Activated T-helper 1 cell treated with anti-CD3 and anti-CD28 coated beads, Interleukin-12 subunit alpha, Interleukin-12 subunit beta, Interleukin-2, Interleukin-4 antibody, amounts not matched to agents 30 ng/mL and 10 ng/mL and 1 ng/mL, durations not matched to agents 14 hours and 24 hours and 36 hours (primary cell): ENCODE data around the gene BGN. TPM values are rescaled to one million over a fixed set of nuclear protein-coding genes. Genes with fewer than 3 reads are reported as not detected.
A peak's percentile ranks its signal among the peaks of the same experiment; 100 is the strongest.

ENCODE experiments used
- DNase-seq: peaks from one replicate; pipeline ENCODE4 v3.0.0; 2021; ENCODE audit warnings: low spot score
- H3K27ac Mint-ChIP-seq: one replicate; pipeline ENCODE4 v1.8.0; 2021; ENCODE audit warnings: mild to moderate bottlenecking, mixed read lengths
- H3K27me3 Mint-ChIP-seq: one replicate; pipeline ENCODE4 v1.8.0; 2022; ENCODE audit warnings: mild to moderate bottlenecking, moderate library complexity, mixed read lengths; ENCODE audit not compliant: insufficient read depth
- H3K36me3 Mint-ChIP-seq: one replicate; pipeline ENCODE4 v1.8.0; 2021; ENCODE audit warnings: low read depth, mixed read lengths
- H3K4me1 Mint-ChIP-seq: one replicate; pipeline ENCODE4 v1.8.0; 2021; ENCODE audit warnings: low read depth, mixed read lengths
- H3K4me3 Mint-ChIP-seq: one replicate; pipeline ENCODE4 v1.8.0; 2021; ENCODE audit warnings: mild to moderate bottlenecking, moderate library complexity, mixed read lengths
- H3K9me3 Mint-ChIP-seq: one replicate; pipeline ENCODE4 v1.8.0; 2021; ENCODE audit warnings: mixed read lengths
- intact Hi-C: fragments of 100-400 bp; cut with micrococcal nuclease; formaldehyde crosslinking; loops from one replicate; pipeline ENCODE4 v1.15.1; 2024
- total RNA-seq: library from RNA; stranded (reverse); gene quantifications from 2 replicates; pipeline ENCODE4 v1.2.3, GENCODE V29; 2022

Gene BGN
- total RNA-seq, 1 donor from 2014 or later: not detected

DNA sequence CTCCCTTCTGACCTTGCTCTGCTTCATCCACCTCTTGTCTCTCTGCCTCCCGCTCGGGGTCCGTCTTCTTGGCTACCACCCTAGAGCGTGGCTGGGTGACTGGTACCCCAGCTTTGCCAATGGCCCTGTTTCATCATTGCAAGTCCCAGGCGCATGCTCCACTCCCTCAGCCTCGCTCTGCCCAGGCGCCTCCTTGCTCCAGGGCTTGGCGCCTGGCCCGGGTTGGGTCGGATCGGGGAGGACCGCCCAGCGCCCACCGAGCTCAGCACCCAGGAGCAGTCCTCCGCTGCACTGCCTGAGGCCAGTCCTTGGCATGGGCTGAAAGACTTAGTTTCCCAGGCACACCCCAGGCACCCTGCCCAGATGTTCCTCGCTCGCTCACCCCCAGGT is 577 bp downstream of the BGN start:
- H3K27ac Mint-ChIP-seq: no peak overlapping the region
- no peak for DNase-seq
- no peaks in the 10 kb centered on the region for H3K4me1 Mint-ChIP-seq
- H3K9me3 Mint-ChIP-seq: no peaks in the 10 kb centered on the region
- intact Hi-C loops: no loop called here
- no peaks in the 10 kb centered on the region for H3K27me3 Mint-ChIP-seq
- no peak overlapping the region for H3K4me3 Mint-ChIP-seq
- H3K36me3 Mint-ChIP-seq: no peaks in the 10 kb centered on the region

DNA sequence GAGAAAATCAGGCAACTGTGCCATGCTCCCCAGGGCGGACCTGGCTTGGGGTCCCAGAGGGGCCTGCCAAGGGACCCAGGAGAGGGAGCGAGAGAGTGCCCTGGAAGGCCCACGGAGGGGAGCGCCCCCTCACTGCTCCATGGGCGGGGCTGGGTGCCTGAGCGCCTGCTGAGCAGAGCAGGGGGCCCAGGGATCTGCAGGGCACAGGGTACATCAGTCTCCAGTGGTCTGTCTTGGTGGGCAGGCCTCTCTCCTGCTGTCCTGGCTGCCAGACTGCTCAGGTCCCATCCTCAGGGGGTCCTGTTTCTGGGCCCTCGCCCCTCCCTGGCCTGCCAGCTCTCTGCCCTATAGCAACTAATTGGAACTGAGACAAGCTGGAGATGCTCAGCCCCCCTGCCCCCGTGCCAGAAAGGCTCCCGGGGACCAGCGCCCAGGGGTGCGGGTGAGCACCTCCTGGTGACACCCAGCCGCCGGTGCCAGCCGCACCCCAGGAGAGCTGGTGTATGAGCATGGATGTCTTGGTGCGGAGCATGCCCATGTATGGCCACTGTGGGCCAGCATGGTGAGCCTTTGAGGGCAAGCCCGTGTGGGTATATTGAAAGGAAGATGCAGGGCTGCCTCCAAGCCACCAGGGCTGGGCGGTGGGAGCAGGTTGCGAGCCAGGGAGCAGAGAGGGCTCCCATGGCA is 1.3 kb downstream of the BGN start:
- no peak for DNase-seq
- Mint-ChIP-seq H3K36me3 (no peaks in the 10 kb centered on the region), H3K27me3 (no peaks in the 10 kb centered on the region), H3K9me3 (no peaks in the 10 kb centered on the region), H3K4me3 (no peak overlapping the region), H3K27ac (no peak overlapping the region), H3K4me1 (no peaks in the 10 kb centered on the region)
- intact Hi-C loops: no loop called here

DNA sequence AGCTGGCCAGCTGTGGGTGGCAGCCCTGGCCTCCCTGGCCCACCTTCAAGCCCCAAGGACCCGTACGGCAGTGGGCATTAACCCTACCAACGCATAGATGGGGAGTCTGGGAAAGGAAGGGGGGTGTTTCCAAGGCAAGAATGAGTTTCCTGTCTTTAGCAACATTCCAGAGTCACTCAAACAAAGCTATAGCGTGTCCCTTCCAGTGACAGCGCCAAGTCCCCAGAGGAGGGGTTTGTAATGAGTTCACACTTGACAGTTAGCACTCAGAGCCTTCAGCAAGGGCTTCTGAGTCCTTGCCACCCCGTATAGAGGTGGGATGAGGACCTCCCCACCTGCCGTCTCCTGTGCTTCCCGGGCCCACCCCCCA is 1.8 kb downstream of the BGN start:
- Mint-ChIP-seq H3K36me3 (no peaks in the 10 kb centered on the region), H3K27ac (no peak overlapping the region), H3K4me3 (no peak overlapping the region), H3K4me1 (no peaks in the 10 kb centered on the region), H3K27me3 (no peaks in the 10 kb centered on the region), H3K9me3 (no peaks in the 10 kb centered on the region)
- no peak for DNase-seq
- intact Hi-C loops: no loop called here

DNA sequence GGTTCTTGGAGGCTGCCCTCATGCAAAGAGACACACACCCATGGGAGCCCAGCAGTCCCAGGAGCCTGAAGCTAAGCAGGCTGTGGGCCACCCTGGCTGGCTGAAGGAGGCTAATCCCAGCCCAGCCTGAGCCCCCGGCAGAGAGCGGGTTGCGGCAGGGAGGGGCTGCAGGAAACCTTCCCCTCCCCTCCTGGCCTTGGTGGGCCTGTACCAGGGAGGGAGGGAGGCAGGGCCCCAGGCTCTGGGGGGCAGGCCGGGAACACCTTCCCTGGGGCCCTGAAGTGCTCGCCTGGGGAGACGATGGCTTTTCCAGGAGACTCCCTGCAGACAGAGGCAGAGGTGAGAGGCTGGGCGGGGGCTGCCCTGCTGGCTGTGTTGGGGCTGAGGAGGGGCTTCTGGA is 3.7 kb downstream of the BGN start:
- no peaks in the 10 kb centered on the region for H3K27me3 Mint-ChIP-seq
- DNase-seq: no peak
- intact Hi-C loops: no loop called here
- H3K4me1 Mint-ChIP-seq: no peaks in the 10 kb centered on the region
- H3K27ac Mint-ChIP-seq: no peak overlapping the region
- no peak overlapping the region for H3K4me3 Mint-ChIP-seq
- no peaks in the 10 kb centered on the region for H3K36me3 Mint-ChIP-seq
- no peaks in the 10 kb centered on the region for H3K9me3 Mint-ChIP-seq

DNA sequence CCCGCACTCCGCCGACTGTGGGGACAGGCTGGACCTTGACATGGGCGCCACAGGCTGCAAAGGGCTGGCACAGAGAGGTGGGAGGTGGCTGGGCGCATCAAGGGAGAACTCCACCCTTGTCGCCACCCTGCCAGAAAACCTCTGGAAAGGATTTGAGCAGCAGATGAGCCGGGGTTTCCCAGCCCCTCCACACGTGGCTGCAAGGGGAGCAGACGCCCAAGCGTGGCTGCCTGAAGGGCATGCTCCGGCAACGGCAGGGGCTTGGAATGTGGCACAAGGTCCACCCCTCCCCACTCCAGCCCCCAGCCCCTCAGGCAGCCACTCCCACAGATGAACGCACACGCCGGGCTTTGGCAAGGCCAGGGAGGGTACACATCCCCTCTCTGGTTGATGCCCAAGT is 4.6 kb downstream of the BGN start:
- H3K9me3 Mint-ChIP-seq: no peaks in the 10 kb centered on the region
- no peaks in the 10 kb centered on the region for H3K36me3 Mint-ChIP-seq
- H3K4me3 Mint-ChIP-seq: no peak overlapping the region
- intact Hi-C loops: no loop called here
- H3K27me3 Mint-ChIP-seq: no peaks in the 10 kb centered on the region
- no peaks in the 10 kb centered on the region for H3K4me1 Mint-ChIP-seq
- no peak for DNase-seq
- H3K27ac Mint-ChIP-seq: no peak overlapping the region

DNA sequence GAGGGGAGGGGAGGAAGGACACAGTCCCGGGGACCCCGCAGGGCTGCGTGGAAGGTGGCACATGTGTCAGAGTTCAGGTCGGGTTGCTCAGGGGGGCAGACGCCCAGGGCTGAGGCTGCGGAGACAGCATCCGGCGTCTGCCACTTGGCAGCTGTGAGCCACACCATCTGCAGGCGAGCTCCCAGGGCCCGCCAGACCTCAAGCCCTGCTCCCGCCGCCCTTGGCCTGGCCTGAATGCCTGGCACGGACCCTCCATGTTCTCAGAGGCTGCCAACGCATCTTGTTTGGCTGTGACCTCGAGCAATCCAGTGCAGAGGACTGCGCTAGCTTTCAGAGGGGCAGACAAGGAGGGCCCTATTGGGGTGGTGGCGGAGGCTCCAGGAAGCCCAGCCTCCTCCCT is 5.1 kb downstream of the BGN start:
- no peaks in the 10 kb centered on the region for H3K4me1 Mint-ChIP-seq
- H3K36me3 Mint-ChIP-seq: no peaks in the 10 kb centered on the region
- no peaks in the 10 kb centered on the region for H3K27me3 Mint-ChIP-seq

DNA sequence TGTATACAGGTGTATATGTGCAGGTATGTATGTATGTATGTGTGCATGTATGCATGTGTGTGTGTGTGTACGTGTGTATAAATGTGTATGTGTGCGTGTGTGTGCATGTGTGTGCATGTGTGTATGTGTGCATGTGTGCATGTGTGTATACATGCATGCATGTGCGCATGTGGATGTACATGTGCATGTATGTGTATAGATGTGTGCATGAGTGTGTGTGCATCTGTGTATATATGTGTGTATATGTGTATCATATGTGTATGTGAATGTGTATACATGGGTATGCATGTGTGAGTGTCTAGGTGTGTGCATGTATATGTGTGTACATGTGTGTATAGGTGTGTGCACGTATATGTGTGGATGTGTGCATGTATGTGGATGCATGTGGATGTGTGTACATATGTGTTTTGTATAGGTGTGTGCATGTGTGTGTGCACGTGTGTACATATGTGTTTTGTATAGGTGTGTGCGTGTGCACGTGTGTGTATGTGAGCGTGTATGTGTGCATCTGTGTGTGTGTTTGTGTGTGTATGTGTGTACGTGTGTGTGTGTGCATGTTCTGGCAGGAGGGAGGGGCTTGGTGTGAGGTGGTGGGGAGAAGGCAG is 6.0 kb downstream of the BGN start:
- Mint-ChIP-seq H3K27me3 (no peaks in the 10 kb centered on the region), H3K4me3 (no peak overlapping the region), H3K4me1 (no peaks in the 10 kb centered on the region), H3K27ac (no peak overlapping the region), H3K9me3 (no peaks in the 10 kb centered on the region), H3K36me3 (no peaks in the 10 kb centered on the region)
- intact Hi-C loops: no loop called here
- DNase-seq: no peak

More for the DNA sequence above, 5.1 kb downstream of the BGN start:
- intact Hi-C loops: no loop called here
- Mint-ChIP-seq H3K4me3 (no peak overlapping the region), H3K9me3 (no peaks in the 10 kb centered on the region), H3K27ac (no peak overlapping the region)
- DNase-seq: no peak

DNA sequence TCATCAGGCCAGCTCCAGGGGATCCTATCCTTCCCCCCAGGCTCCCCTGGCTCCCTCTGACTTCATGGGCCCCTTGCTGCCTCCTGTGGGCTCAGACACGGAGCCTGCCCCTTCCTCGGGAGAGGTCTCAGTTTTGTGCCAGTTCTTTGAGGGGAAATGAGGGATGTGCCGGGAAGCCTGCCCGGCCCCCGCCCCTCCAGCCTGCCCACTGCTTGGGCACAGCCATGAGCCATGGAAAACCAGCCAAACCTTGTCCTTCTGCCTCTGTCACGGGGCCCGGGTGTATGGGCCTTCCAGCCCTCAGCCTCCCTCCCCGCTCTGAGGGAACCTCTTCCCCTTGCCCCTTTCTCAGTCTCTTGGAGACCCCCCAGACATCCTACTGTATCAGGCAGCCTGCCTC is 6.8 kb downstream of the BGN start:
- intact Hi-C loops: no loop called here
- no peak overlapping the region for H3K27ac Mint-ChIP-seq
- no peaks in the 10 kb centered on the region for H3K9me3 Mint-ChIP-seq
- no peak for DNase-seq
- no peak overlapping the region for H3K4me3 Mint-ChIP-seq
- no peaks in the 10 kb centered on the region for H3K36me3 Mint-ChIP-seq
- H3K27me3 Mint-ChIP-seq: no peaks in the 10 kb centered on the region
- H3K4me1 Mint-ChIP-seq: no peaks in the 10 kb centered on the region

DNA sequence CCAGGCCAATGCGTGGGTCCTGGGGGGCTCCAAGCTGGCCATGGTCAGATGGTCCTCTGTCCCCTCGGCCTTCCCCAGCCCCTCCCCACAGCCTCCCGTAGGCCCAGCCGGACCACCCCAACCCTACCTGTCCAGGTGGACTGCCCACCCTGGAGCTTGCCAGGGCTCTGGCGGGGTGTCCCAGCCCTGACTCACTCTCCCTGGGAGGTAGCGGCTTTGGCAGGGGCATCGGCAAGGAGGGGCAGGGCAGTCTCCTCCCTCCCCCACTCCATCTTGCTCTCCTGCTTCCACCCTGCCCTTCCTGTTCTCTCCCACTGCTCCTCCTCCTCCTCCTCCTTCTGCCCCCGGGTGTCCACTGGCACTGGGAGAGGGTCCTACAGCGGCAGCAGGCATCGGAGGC is 7.4 kb downstream of the BGN start:
- intact Hi-C loops: no loop called here
- H3K36me3 Mint-ChIP-seq: no peaks in the 10 kb centered on the region
- H3K9me3 Mint-ChIP-seq: no peaks in the 10 kb centered on the region
- H3K4me3 Mint-ChIP-seq: no peak overlapping the region
- no peaks in the 10 kb centered on the region for H3K4me1 Mint-ChIP-seq
- H3K27ac Mint-ChIP-seq: no peak overlapping the region
- no peak for DNase-seq
- no peaks in the 10 kb centered on the region for H3K27me3 Mint-ChIP-seq

DNA sequence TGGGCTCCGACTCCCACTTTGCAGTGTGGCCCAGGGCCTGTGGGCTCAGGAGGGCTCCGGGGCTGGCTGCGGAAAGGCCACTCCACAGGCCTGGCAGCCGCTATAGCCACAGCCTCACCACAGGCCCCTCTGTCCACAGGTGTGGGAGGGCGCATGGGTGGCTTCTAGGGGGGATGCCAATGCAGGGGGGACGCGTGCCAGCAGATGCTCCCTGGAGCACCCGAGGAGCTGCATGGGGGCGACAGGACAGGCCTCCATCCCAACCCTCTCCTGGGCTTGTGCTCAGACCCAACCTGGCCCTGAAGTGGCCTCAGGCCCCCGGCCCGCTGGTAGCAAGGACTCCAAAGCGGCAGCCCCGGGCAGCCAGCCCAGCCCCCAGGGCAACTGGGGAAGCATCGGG is 8.0 kb downstream of the BGN start:
- no peaks in the 10 kb centered on the region for H3K27me3 Mint-ChIP-seq
- H3K27ac Mint-ChIP-seq: no peak overlapping the region
- H3K4me1 Mint-ChIP-seq: no peaks in the 10 kb centered on the region

DNA sequence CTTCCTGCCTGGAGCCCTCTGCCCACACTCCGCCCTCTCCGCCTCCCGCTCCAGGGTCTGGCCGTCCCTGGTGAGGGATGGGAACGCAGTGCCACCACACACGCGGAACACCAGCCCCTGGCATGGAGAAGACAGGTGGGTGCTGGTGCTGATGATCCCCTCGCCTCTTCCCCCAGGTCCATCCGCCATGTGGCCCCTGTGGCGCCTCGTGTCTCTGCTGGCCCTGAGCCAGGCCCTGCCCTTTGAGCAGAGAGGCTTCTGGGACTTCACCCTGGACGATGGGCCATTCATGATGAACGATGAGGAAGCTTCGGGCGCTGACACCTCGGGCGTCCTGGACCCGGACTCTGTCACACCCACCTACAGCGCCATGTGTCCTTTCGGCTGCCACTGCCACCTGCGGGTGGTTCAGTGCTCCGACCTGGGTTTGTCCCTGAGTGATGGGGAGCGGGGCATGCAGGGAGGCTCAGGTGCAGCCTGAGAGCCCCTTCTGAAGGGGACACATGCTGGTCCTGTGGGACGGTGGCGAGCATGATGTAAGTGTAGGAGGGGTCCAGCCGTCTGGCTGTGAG is 9.8 kb downstream of the BGN start:
- Mint-ChIP-seq H3K4me3 (no peak overlapping the region), H3K9me3 (no peaks in the 10 kb centered on the region), H3K4me1 (no peaks in the 10 kb centered on the region), H3K36me3 (no peaks in the 10 kb centered on the region), H3K27ac (no peak overlapping the region), H3K27me3 (no peaks in the 10 kb centered on the region)
- intact Hi-C loops: loop anchor here (5.0 kb wide), 1 partner anchor 102 kb away; the partner anchor contains the start of gene PNMA6E
- no peak for DNase-seq

More for the DNA sequence above, 8.0 kb downstream of the BGN start:
- no peaks in the 10 kb centered on the region for H3K36me3 Mint-ChIP-seq
- no peaks in the 10 kb centered on the region for H3K9me3 Mint-ChIP-seq
- intact Hi-C loops: no loop called here
- H3K4me3 Mint-ChIP-seq: no peak overlapping the region
- no peak for DNase-seq

DNA sequence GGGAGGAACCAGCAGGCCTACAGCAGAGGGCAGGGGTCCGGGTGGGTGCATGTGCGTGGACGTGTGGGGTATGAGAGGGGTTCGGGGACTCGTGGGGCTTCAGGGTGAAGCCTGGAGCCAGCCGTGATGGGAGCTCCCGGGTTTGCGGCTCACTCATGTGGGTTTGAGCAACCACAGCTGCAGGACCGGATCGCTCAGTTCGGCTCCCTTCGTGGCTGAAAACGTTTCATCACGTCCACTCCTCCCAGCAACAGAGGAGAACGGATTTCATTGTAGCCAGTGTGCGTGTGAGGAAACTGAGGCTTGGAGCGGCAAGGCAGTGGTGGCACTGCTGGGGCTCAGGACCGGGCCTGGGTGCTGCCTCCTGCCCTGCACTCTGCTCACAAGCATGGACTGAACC is 10.6 kb downstream of the BGN start:
- H3K27me3 Mint-ChIP-seq: no peaks in the 10 kb centered on the region
- intact Hi-C loops: loop anchor here (5.0 kb wide), 1 partner anchor 103 kb away; the partner anchor contains the start of gene PNMA6E
- no peaks in the 10 kb centered on the region for H3K4me1 Mint-ChIP-seq
- H3K4me3 Mint-ChIP-seq: no peak overlapping the region
- no peaks in the 10 kb centered on the region for H3K9me3 Mint-ChIP-seq
- no peak overlapping the region for H3K27ac Mint-ChIP-seq
- DNase-seq: no peak
- H3K36me3 Mint-ChIP-seq: no peaks in the 10 kb centered on the region

DNA sequence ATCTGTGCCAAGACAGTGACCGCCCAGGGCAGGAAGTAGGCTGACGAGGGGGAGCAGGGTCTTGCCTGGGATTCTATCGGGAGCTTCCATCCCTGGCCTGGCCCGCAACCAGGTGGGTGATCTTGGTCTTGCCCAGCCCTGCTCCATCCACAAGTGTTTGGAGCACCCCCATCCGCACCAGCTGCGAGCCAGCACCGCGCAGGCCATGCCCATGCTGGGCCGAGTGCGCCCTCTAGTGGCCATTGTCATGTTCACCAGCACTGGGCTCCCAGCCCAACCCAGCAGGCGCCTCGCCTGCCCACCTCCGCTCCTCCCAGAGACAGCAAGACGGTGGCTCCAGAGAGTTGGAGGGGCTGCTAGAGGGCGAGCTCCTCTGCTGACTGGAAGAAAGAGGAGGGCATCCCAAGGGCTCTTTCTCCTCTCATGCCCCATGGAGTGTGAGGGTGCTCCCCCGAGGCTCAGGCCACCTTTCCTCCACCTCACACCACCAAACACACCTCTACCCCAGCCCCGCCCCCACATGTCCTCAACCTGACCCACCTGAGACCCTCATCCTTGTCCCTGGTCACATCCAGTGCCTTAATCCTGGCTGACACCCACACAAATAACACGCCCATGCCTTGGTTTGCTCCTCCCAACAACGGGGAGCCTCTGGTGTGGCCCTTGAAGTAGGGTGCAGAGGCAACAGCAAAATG is 12.9 kb downstream of the BGN start:
- no peaks in the 10 kb centered on the region for H3K4me1 Mint-ChIP-seq
- H3K4me3 Mint-ChIP-seq: no peak overlapping the region
- intact Hi-C loops: loop anchor here (1.0 to 5.0 kb wide), 6 partner anchors 36 to 566 kb away; partner anchors contain the start of gene PNMA6E
- H3K36me3 Mint-ChIP-seq: no peaks in the 10 kb centered on the region
- H3K27me3 Mint-ChIP-seq: no peaks in the 10 kb centered on the region
- no peaks in the 10 kb centered on the region for H3K9me3 Mint-ChIP-seq
- H3K27ac Mint-ChIP-seq: no peak overlapping the region
- DNase-seq: peak; percentile 70
